Heart right ventricle (tissue), 16 donors: ENCODE measurements around the gene GALNT3. TPM values are rescaled to one million over a fixed set of nuclear protein-coding genes. Genes with fewer than 3 reads are reported as not detected.

Source experiments
- ATAC-seq, 8 donors: fragments of 200-7000 bp; cut with Tn5 transposase; one replicate each; pipeline ENCODE4 v1.9.1; 2020; ENCODE audit warnings: mild to moderate bottlenecking in 8 of 8, moderate library complexity in 8 of 8, moderate number of reproducible peaks in 1 of 8
- DNase-seq, 2 donors: peaks; one replicate each; pipeline ENCODE4 v3.0.0-alpha.2; 2020
- H3K27ac ChIP-seq, 10 donors: fragments of 200-600 bp; sonication (generic) in 2 of 10; one replicate each; pipeline versions ENCODE4 v1.5.0 to v1.8.0; 2020 to 2022; ENCODE audit warnings: mild to moderate bottlenecking in 3 of 10
- H3K27me3 ChIP-seq, 7 donors: fragments of 200-600 bp; one replicate each; pipeline ENCODE4 v1.8.0; 2021 to 2022; ENCODE audit warnings: mild to moderate bottlenecking in 2 of 7
- H3K36me3 ChIP-seq, 9 donors: fragments of 200-600 bp; sonication (generic) in 1 of 9; one replicate each; pipeline versions ENCODE4 v1.5.0 to v1.8.0; 2020 to 2022; ENCODE audit warnings: mild to moderate bottlenecking in 2 of 9
- H3K4me1 ChIP-seq, 9 donors: fragments of 200-600 bp; sonication (generic) in 1 of 9; one replicate each; pipeline versions ENCODE4 v1.5.0 to v1.8.0; 2020 to 2022; ENCODE audit warnings: mild to moderate bottlenecking in 4 of 9
- H3K4me3 ChIP-seq, 10 donors: fragments of 200-600 bp; sonication (generic) in 2 of 10; one replicate each; pipeline versions ENCODE4 v1.5.0 to v1.8.0; 2020 to 2022; ENCODE audit warnings: mild to moderate bottlenecking in 7 of 10, moderate library complexity in 2 of 10
- H3K9me3 ChIP-seq, 11 donors: fragments of 200-600 bp in 10 of 11; sonication (generic) in 2 of 11; one replicate each; pipeline versions ENCODE4 v1.5.0 to v1.8.0; 2013 to 2022; ENCODE audit warnings: mild to moderate bottlenecking in 2 of 11, control low read depth in 1 of 11, moderate library complexity in 1 of 11
- CTCF ChIP-seq, 9 donors: fragments of 200-600 bp; sonication (generic) in 2 of 9; IDR thresholded peaks; one replicate each; pipeline versions ENCODE4 v1.5.0 to v1.8.0; 2021 to 2022; ENCODE audit warnings: antibody characterized with exemption in 9 of 9, mild to moderate bottlenecking in 5 of 9, moderate library complexity in 1 of 9
- WGBS, 2 donors: extraction: QIAGEN DNeasy Blood & Tissue Kit; methylation state at CpG; one replicate each; pipeline ENCODE4 v1.1.7; 2013; ENCODE audit warnings: inconsistent platforms in 1 of 2; 5-methylcytosine and 5-hydroxymethylcytosine counted together
- intact Hi-C, 10 donors: fragments of 100-400 bp; cut with DNase I; formaldehyde crosslinking; loops; one replicate each; pipeline versions ENCODE4 v1.11.1 to v1.14.2; 2022
- polyA plus RNA-seq, 2 donors: library from polyadenylated mRNA; stranded (reverse); fragments of 200-250 nt; gene quantifications; one replicate each; pipeline ENCODE4 v1.2.3, GENCODE V29; 2013
- total RNA-seq, 10 donors: library from RNA; stranded (reverse); fragmentation: NEBNext Ultra II Directional in 3 of 10; extraction: Animal tissue kit (Norgen Biotek cat#: 25700) in 3 of 10; gene quantifications; one replicate each; pipeline versions ENCODE4 v1.2.1 to v1.2.4, GENCODE V29; 2021 to 2023
- donor health status: Arrhythmogenic right ventricular cardiomyopathy.
- donor health status: ischemic (EF 13 %, LVEDD 7.1; RV severe dilation, severe dysfunction).
- donor health status: healthy with polysubstance abuse.
- donor health status: DM: no; HTN: yes; CAD: no.
- donor health status: DM: no; HTN: no; CAD: no.
- donor health status: ischemic (EF 25% LVEDD 6.9; RV normal size, moderate dysfunction).
- donor health status: ischemic (EF 25% LVEDD 5.7; RV mildly dilated, moderate dysfunction).
- donor health status: healthy.
- donor health status: DM: yes; HTN: yes; CAD: no.
- donor health status: Ischemic cardiomyopathy.
- donor health status: ischemic (EF 35%, LVEDD 5.7; RV mildly dilated, moderate dysfunction).
- donor health status: nonischemic (EF 11% LVEDD 7.7; RV severe dilation, severe dysfunction).
- donor health status: DM: yes; HTN: yes; CAD: no.
- donor health status: PGD.
- donor health status: ischemic (EF 29% LVEDD 5.4; RV normal size, mild dysfunction).
- donor health status: nonischemic (EF 23%, LVEDD 6.1; RV moderate dilation, normal function).

GALNT3 gene
- total and polyA plus RNA-seq, 12 donors = 0.13 to 1.1 (median 0.27) TPM; not detected in 2

- intact Hi-C loops = no loop called here
- DNase-seq = no peak
- Histone ChIP-seq H3K36me3 (no peaks in the 10 kb centered on the region), H3K4me3 (no peak overlapping the region), H3K27me3 (no peaks in the 10 kb centered on the region), H3K9me3 (peaks cover 0 to 19% (median 6%) of the 10 kb centered on the region in 11 donors), H3K27ac (no peak overlapping the region), H3K4me1 (no peaks in the 10 kb centered on the region)
- no peak for ATAC-seq
- TF ChIP-seq CTCF (IDR thresholded peaks at IDR 0.05) = no peak
Measured at GRCh38 chr2:165776796-165777195, 17.3 kb downstream of the GALNT3 start.

GRCh38 chr2:165776013-165776412 lies 18.0 kb downstream of the GALNT3 start:
- Histone ChIP-seq H3K4me1 (no peaks in the 10 kb centered on the region), H3K4me3 (no peak overlapping the region), H3K36me3 (no peaks in the 10 kb centered on the region), H3K27ac (no peak overlapping the region), H3K27me3 (no peaks in the 10 kb centered on the region), H3K9me3 (peaks cover 0 to 19% (median 6%) of the 10 kb centered on the region in 11 donors)
- TF ChIP-seq CTCF (IDR thresholded peaks at IDR 0.05) = no peak
- WGBS, 2 donors = 41 to 47% methylated on average over 4 of the region's 4 CpGs
- ATAC-seq (no peak), DNase-seq (no peak)
- intact Hi-C loops = no loop called here

GRCh38 chr2:165773684-165774083 lies 20.4 kb downstream of the GALNT3 start:
- intact Hi-C loops = no loop called here
- no peaks in the 10 kb centered on the region for H3K36me3 ChIP-seq
- no peaks in the 10 kb centered on the region for H3K4me1 ChIP-seq
- no peak for ATAC-seq
- no peaks in the 10 kb centered on the region for H3K27me3 ChIP-seq
- DNase-seq = no peak
- no peak overlapping the region for H3K27ac ChIP-seq
- peaks cover 0 to 5% (median 0%) of the 10 kb centered on the region in 11 donors for H3K9me3 ChIP-seq
- H3K4me3 ChIP-seq = no peak overlapping the region
- WGBS, 2 donors = 71 to 75% methylated on average over 2 of the region's 2 CpGs
- no peak for TF ChIP-seq CTCF (IDR thresholded peaks at IDR 0.05)

GRCh38 chr2:165772183-165772582 lies 21.9 kb downstream of the GALNT3 start:
- intact Hi-C loops = no loop called here
- Histone ChIP-seq H3K27ac (no peak overlapping the region), H3K4me3 (no peak overlapping the region), H3K36me3 (no peaks in the 10 kb centered on the region), H3K27me3 (no peaks in the 10 kb centered on the region), H3K4me1 (no peaks in the 10 kb centered on the region), H3K9me3 (no peaks in the 10 kb centered on the region)
- ATAC-seq (no peak), DNase-seq (no peak)
- whole genome bisulfite sequencing, 2 donors = 91 to 98% methylated on average over 3 of the region's 3 CpGs
- no peak for TF ChIP-seq CTCF (IDR thresholded peaks at IDR 0.05)
